COLO668 (cell line): Measurements from ENCODE around the gene FOXRED2.
"Not testable (repeated sequence)": the region's sequence is repeated elsewhere in the genome, so short reads cannot be mapped to it uniquely, and the experiment has no call there.

ENCODE experiments used
- DNase-seq: peaks from one replicate; lab custom pipeline; 2025; ENCODE audit not compliant: unreplicated experiment; lab: John Stamatoyannopoulos, UW

FOXRED2 gene

GRCh38 chr22:36452250-36452977 is 54.4 kb downstream of the FOXRED2 start:
- DNase-seq = no peak

- not testable (repeated sequence) for DNase-seq
Observed at GRCh38 chr22:36450923-36451322, 55.9 kb downstream of the FOXRED2 start.

- DNase-seq = no peak
Observed at GRCh38 chr22:36449596-36450175, 57.2 kb downstream of the FOXRED2 start.

- DNase-seq = no peak
Observed at GRCh38 chr22:36447632-36448031, 59.2 kb downstream of the FOXRED2 start.

- no peak for DNase-seq
Observed at GRCh38 chr22:36445158-36445668, 61.6 kb downstream of the FOXRED2 start.

GRCh38 chr22:36443198-36443770 is 63.6 kb downstream of the FOXRED2 start:
- no peak for DNase-seq

GRCh38 chr22:36442506-36443197 is 64.2 kb downstream of the FOXRED2 start:
- DNase-seq = no peak

- no peak for DNase-seq
Observed at GRCh38 chr22:36440429-36441002, 66.3 kb downstream of the FOXRED2 start.

- DNase-seq = peak; percentile 53
Observed at GRCh38 chr22:36439481-36440271, 67.2 kb downstream of the FOXRED2 start.
